T-helper 2 cell treated with Interferon-gamma antibody and Interleukin-4, amounts not matched to agents 5 μg/mL and 100 μg/mL, for 36 hours (primary cell): Measurements from ENCODE around the gene GRM8.

Experiments used
- DNase-seq: peaks from one replicate; pipeline ENCODE4 v3.0.0; 2021; ENCODE audit warnings: low spot score
- H3K27ac Mint-ChIP-seq: one replicate; pipeline ENCODE4 v1.8.0; 2021; ENCODE audit warnings: mild to moderate bottlenecking, mixed read lengths
- H3K27me3 Mint-ChIP-seq: one replicate; pipeline ENCODE4 v1.8.0; 2021; ENCODE audit warnings: low read depth, mixed read lengths
- H3K36me3 Mint-ChIP-seq: one replicate; pipeline ENCODE4 v1.8.0; 2021; ENCODE audit warnings: low read depth, mixed read lengths
- H3K4me1 Mint-ChIP-seq: one replicate; pipeline ENCODE4 v1.8.0; 2021; ENCODE audit warnings: low read depth, mixed read lengths
- H3K4me3 Mint-ChIP-seq: one replicate; pipeline ENCODE4 v1.8.0; 2022; ENCODE audit warnings: mild to moderate bottlenecking, moderate library complexity, mixed read lengths
- H3K9me3 Mint-ChIP-seq: one replicate; pipeline ENCODE4 v1.8.0; 2021; ENCODE audit warnings: mixed read lengths

Gene GRM8

GRCh38 chr7:127251465-127252376 is 1.0 kb downstream of the GRM8 start:
- peak; percentile 13 for DNase-seq
- no peaks in the 10 kb centered on the region for H3K9me3 Mint-ChIP-seq
- H3K27me3 Mint-ChIP-seq, result peaks cover 82% of the 10 kb centered on the region
- H3K4me1 Mint-ChIP-seq, result peaks cover 9% of the 10 kb centered on the region
- no peak overlapping the region for H3K27ac Mint-ChIP-seq
- no peaks in the 10 kb centered on the region for H3K36me3 Mint-ChIP-seq
- peak overlapping the region; percentile 72 for H3K4me3 Mint-ChIP-seq

- Mint-ChIP-seq H3K9me3 (no peaks in the 10 kb centered on the region), H3K4me1 (peaks cover 9% of the 10 kb centered on the region), H3K27me3 (peaks cover 83% of the 10 kb centered on the region), H3K36me3 (no peaks in the 10 kb centered on the region), H3K4me3 (no peak overlapping the region), H3K27ac (no peak overlapping the region)
- DNase-seq, result no peak
Measured at GRCh38 chr7:127251036-127251464, 1.7 kb downstream of the GRM8 start.

- DNase-seq, result no peak
- H3K36me3 Mint-ChIP-seq, result no peaks in the 10 kb centered on the region
- no peak overlapping the region for H3K27ac Mint-ChIP-seq
- H3K4me3 Mint-ChIP-seq, result no peak overlapping the region
- peaks cover 9% of the 10 kb centered on the region for H3K4me1 Mint-ChIP-seq
- H3K27me3 Mint-ChIP-seq, result peaks cover 80% of the 10 kb centered on the region
- no peaks in the 10 kb centered on the region for H3K9me3 Mint-ChIP-seq
Measured at GRCh38 chr7:127250312-127251035, 2.3 kb downstream of the GRM8 start.

- peaks cover 53% of the 10 kb centered on the region for H3K27me3 Mint-ChIP-seq
- H3K9me3 Mint-ChIP-seq, result no peaks in the 10 kb centered on the region
- H3K4me1 Mint-ChIP-seq, result no peaks in the 10 kb centered on the region
- no peak overlapping the region for H3K4me3 Mint-ChIP-seq
- DNase-seq, result no peak
- no peaks in the 10 kb centered on the region for H3K36me3 Mint-ChIP-seq
- no peak overlapping the region for H3K27ac Mint-ChIP-seq
Measured at GRCh38 chr7:127245607-127246006, 7.1 kb downstream of the GRM8 start.

GRCh38 chr7:127245002-127245401 is 7.7 kb downstream of the GRM8 start:
- peaks cover 48% of the 10 kb centered on the region for H3K27me3 Mint-ChIP-seq
- DNase-seq, result no peak
- H3K27ac Mint-ChIP-seq, result no peak overlapping the region
- no peaks in the 10 kb centered on the region for H3K9me3 Mint-ChIP-seq
- H3K36me3 Mint-ChIP-seq, result no peaks in the 10 kb centered on the region
- no peak overlapping the region for H3K4me3 Mint-ChIP-seq
- no peaks in the 10 kb centered on the region for H3K4me1 Mint-ChIP-seq

- Mint-ChIP-seq H3K36me3 (no peaks in the 10 kb centered on the region), H3K4me3 (no peak overlapping the region), H3K27ac (no peak overlapping the region), H3K27me3 (peaks cover 25% of the 10 kb centered on the region), H3K9me3 (no peaks in the 10 kb centered on the region), H3K4me1 (no peaks in the 10 kb centered on the region)
- no peak for DNase-seq
Measured at GRCh38 chr7:127239814-127240213, 12.9 kb downstream of the GRM8 start.

- H3K4me3 Mint-ChIP-seq, result no peak overlapping the region
Measured at GRCh38 chr7:127233630-127234029, 19.1 kb downstream of the GRM8 start.

GRCh38 chr7:127231415-127231814 is 21.3 kb downstream of the GRM8 start:
- no peaks in the 10 kb centered on the region for H3K9me3 Mint-ChIP-seq
- no peak for DNase-seq
- H3K27me3 Mint-ChIP-seq, result peaks cover 13% of the 10 kb centered on the region
- no peaks in the 10 kb centered on the region for H3K4me1 Mint-ChIP-seq
- H3K36me3 Mint-ChIP-seq, result no peaks in the 10 kb centered on the region
- H3K4me3 Mint-ChIP-seq, result no peak overlapping the region
- H3K27ac Mint-ChIP-seq, result no peak overlapping the region

More at GRCh38 chr7:127233630-127234029, 19.1 kb downstream of the GRM8 start:
- DNase-seq, result no peak
- Mint-ChIP-seq H3K9me3 (no peaks in the 10 kb centered on the region), H3K36me3 (no peaks in the 10 kb centered on the region), H3K27ac (no peak overlapping the region), H3K27me3 (peaks cover 15% of the 10 kb centered on the region), H3K4me1 (no peaks in the 10 kb centered on the region)

- no peaks in the 10 kb centered on the region for H3K4me1 Mint-ChIP-seq
- no peak for DNase-seq
- no peak overlapping the region for H3K27ac Mint-ChIP-seq
- H3K36me3 Mint-ChIP-seq, result no peaks in the 10 kb centered on the region
- H3K9me3 Mint-ChIP-seq, result no peaks in the 10 kb centered on the region
- no peak overlapping the region for H3K4me3 Mint-ChIP-seq
- H3K27me3 Mint-ChIP-seq, result peaks cover 16% of the 10 kb centered on the region
Measured at GRCh38 chr7:127230192-127230925, 22.4 kb downstream of the GRM8 start.

GRCh38 chr7:127226685-127227374 is 25.9 kb downstream of the GRM8 start:
- Mint-ChIP-seq H3K27me3 (peaks cover 10% of the 10 kb centered on the region), H3K4me3 (no peak overlapping the region), H3K27ac (no peak overlapping the region), H3K9me3 (no peaks in the 10 kb centered on the region), H3K4me1 (no peaks in the 10 kb centered on the region), H3K36me3 (no peaks in the 10 kb centered on the region)
- no peak for DNase-seq

GRCh38 chr7:127221731-127222130 is 31.0 kb downstream of the GRM8 start:
- peaks cover 8% of the 10 kb centered on the region for H3K27me3 Mint-ChIP-seq
- H3K27ac Mint-ChIP-seq, result no peak overlapping the region

GRCh38 chr7:127214956-127215718 is 37.6 kb downstream of the GRM8 start:
- Mint-ChIP-seq H3K36me3 (no peaks in the 10 kb centered on the region), H3K4me3 (no peak overlapping the region), H3K4me1 (no peaks in the 10 kb centered on the region), H3K9me3 (no peaks in the 10 kb centered on the region), H3K27me3 (no peaks in the 10 kb centered on the region), H3K27ac (no peak overlapping the region)
- DNase-seq, result no peak

More at GRCh38 chr7:127221731-127222130, 31.0 kb downstream of the GRM8 start:
- DNase-seq, result no peak
- H3K4me3 Mint-ChIP-seq, result no peak overlapping the region
- no peaks in the 10 kb centered on the region for H3K36me3 Mint-ChIP-seq
- no peaks in the 10 kb centered on the region for H3K4me1 Mint-ChIP-seq
- no peaks in the 10 kb centered on the region for H3K9me3 Mint-ChIP-seq

GRCh38 chr7:127209886-127210285 is 42.9 kb downstream of the GRM8 start:
- no peaks in the 10 kb centered on the region for H3K4me1 Mint-ChIP-seq
- no peak overlapping the region for H3K27ac Mint-ChIP-seq
- no peaks in the 10 kb centered on the region for H3K27me3 Mint-ChIP-seq
- no peak overlapping the region for H3K4me3 Mint-ChIP-seq
- H3K9me3 Mint-ChIP-seq, result no peaks in the 10 kb centered on the region
- no peak for DNase-seq
- H3K36me3 Mint-ChIP-seq, result no peaks in the 10 kb centered on the region
